NCI-H2171 treated with DMSO at 0.1 percent for 48 hours (cell line): ENCODE results near the gene PIP4K2A.

ENCODE experiments used
- DNase-seq: peaks from one replicate; lab custom pipeline; 2025; lab: John Stamatoyannopoulos, UW

The PIP4K2A gene

DNA sequence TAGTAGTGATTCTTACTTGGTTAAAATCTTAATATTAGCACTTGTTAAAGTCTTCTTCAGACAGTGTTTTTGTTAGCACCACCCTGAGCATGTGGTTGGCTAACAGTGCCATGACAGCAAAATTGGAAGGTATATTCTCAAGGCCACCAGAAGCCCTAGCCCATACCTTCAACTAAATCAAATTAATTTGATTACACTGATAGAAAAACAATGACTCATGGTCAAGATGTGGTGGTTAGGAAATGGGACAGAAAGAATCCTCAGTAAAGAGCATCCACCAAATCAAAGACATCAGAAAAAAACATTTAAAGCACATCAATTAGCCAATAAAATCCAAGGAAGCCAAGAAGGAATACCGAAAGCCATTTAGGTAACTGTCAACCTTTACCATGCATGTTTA lies 75.5 kb downstream of the PIP4K2A start:
- no peak for DNase-seq

DNA sequence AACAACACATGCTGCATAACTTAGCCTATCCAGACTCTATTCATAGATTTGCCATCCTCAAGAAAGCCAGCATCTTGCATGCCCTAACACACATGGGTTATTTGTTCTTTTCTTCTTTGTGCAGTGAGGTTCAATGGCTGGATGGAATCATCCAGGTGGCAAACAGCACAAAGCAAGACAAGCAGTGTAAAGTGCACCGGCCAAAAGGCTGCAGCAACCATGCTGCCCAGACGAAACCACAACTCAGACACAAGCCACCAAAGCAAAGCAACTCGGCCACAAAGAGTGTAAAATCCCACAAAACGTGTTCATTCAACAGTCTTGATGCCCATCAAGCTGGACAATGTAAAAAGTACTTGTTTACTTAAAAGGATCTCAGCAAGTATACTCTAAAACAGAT lies 76.9 kb downstream of the PIP4K2A start:
- DNase-seq = no peak

DNA sequence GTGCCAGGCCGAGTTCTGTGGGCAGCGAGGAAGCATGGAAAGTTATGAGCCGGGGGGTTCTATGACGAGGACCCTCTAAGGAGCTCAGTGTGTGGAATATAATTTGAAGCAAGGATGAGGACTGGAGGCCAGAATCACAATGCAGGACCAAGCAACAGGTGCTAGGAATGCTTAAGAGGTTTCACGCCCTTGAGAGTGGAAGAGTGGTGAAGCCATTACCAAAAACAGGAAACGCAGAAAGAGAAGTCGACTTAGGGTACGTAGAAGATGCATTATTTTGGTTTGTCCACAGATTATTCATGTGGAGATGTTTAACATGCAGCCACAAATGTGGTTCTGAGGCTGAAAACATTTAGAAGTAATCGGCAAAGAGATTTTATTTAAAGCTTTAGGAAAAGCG lies 78.7 kb downstream of the PIP4K2A start:
- DNase-seq = no peak

DNA sequence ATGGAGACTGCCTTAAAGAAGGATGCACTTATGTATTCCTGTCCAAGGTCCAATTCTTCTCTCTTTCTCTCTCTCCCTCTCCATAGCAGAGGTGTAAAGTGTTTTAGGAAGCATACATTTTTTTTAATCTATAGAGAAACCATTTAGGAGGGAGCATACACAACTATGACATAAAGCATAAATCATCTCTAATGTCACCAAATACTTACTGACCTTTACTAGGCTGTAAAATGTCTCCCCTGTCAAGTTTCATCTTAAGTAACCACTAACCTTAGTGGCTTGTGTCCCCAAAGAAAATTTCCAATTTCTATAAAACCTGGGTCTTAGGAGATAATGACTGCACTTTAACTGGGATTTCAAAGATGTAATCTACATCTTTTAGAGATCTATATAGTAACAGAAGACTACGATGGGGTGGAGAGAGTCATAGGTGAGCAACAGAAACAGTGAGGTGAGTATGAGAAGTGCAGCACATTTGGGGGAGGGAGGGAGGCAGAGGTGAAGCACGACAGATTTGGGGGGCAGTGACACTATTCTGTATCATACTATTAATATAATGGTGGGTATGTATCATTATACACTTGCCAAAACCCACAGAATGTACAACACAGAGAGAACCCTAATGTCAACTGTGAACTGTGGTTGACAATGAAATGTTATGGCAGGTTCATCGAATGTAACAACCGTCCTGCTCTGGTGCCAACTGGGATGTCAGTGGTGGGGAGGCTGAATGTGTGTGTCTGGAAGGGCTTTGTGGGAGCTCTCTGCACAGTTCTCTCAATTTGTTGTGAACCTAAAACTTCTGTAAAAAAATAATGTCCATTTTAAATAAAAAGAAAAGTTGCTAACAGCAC lies 79.5 kb downstream of the PIP4K2A start:
- DNase-seq = no peak

- no peak for DNase-seq
These were observed 80.3 kb downstream of the PIP4K2A start for GRCh38 chr10:22634093-22634492.

DNA sequence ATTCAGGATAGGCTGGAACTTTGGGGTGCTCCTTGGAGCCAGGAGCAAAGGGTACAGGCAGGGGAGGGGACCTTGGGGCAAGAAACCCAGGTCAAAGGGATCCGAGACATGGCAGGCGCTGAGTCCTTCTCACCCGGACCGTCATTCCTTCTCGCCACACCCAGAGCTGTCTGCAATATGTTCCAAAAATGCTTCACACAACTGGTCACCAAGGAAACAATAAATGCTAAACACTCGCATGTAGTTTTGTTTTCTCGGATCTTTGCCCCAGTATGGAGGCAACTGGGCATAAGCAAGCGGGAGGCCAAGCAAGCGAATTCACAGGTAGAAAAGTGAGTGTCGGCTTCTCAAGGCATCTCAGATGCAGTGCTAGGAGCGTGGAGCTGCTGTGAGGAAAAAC lies 80.8 kb downstream of the PIP4K2A start:
- DNase-seq = no peak

- no peak for DNase-seq
These were observed 81.3 kb downstream of the PIP4K2A start for GRCh38 chr10:22633106-22633505.

DNA sequence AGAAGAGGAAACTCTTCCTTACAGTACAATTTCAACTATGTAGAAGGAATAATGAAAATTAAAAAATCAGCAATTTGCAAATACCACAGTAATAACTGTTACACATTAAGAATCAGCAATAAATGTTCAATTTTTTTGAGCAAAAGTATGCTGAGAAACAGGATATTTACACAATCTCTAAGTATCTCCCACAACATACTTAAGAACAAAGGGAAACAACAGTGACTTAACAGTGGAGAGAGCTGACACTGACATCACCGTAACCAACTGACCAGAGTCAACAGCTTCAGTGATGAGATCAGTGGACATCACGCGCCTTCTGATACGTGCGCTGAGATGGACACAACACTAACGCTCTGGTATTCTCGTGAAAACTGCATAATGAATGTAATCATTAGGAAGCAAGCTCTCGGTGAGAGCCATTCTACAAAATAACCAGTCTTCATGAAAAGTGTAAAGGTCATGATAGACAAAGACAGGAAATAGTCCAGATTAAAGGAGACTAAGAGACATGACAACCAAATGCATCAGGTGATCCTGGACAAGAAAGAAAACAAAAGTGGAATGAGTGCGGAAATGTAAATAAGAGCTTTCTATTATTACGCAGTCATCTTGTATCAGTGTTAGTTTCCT lies 82.6 kb downstream of the PIP4K2A start:
- DNase-seq = no peak

DNA sequence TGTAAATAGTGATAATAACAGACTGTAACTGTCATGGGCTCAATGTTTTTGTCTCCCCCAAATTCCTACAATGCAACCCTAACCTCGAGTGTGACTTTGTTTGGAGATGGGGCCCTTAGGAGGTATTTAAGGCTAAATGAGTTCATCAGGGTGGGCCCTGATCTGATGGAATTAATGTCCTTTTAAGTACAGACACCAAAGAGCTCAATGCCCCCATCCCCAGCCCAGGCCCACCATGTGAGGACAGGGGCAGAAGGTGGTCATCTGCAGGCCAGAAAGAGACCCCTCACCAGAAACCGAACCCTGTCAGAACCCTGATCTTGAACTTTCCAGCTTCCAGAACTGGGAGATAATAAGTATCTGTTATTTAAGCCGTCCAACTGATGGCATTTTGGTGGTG lies 83.2 kb downstream of the PIP4K2A start:
- DNase-seq = no peak

DNA sequence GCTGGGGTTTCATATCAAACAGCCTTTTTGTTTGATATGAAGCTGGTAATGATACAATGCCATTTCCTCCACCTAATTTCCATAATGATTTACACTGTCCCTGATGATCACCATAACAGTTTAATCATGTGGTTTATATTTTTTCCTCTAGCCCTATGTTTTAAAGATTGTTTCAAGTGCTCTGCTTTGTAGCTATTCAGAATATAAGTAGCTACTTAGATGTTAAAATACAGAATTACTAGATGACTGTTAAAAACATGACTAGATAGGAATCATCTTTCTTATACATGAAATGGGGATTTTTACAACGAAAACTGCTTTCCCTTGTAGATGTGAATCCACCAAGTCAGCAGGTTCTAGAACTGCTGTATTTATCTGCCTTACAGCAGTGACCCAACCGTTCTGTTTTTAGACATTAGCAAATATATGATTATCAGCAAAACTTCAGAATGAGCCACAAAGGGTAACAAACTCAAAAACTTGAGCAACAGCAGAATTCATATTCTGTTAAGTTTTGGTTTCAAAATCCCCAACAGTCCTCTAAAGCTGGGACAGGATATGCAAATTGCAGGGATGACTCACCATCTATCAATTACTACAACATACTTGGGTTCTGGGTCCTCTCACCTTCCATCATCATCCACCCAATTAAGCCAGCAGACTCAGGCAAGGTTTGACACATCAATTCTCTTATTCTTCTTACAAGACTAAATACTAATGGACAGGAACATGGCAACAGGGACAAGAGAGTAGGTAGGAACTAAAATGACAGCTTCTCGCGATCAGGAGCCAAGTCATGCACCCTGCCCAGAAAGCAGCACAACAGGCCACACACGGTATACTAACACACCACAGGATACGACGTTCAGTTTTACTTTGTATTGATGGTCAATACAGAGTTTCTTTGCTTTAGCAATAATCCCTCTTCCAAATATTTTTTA lies 83.9 kb downstream of the PIP4K2A start:
- DNase-seq = no peak

DNA sequence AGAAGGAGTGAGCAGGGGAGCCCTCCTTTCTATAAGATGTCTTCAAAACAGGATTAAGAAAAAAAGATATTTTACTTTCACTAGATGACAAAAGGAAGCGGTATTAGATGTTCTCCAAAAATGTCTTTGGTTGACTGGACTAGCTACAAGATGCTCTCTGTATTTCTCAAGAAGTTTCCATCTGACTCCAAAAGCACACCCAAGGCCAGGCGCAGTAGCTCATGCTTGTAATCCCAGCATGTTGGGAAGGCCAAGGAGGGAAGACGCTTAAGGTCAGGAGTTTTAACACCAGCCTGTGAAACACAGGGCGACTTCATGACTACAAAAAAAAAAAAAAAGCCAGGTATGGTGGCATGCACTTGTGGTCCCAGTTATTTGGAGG lies 84.5 kb downstream of the PIP4K2A start:
- DNase-seq = no peak

- no peak for DNase-seq
These were observed 85.3 kb downstream of the PIP4K2A start for GRCh38 chr10:22629126-22629525.

DNA sequence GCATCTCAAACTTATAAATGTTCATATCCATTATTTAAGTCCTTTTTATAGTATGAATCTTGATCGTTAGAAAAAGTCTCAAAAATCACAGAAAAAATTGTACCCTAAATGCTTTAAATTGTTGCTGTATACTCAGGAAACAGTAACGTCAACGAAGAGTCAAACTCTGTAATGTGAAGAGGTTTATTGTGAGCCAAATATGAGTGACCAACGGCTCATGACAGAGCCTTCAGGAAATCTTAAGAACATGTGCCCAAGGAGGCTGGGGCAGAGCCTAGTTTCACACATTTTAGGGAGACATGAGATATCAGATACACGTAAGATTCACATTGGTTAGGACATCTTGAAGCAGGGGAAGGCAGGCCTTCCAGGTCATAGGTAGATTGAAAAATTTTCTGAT lies 86.1 kb downstream of the PIP4K2A start:
- no peak for DNase-seq

GRCh38 chr10:22626784-22627183 lies 87.6 kb downstream of the PIP4K2A start:
- DNase-seq = no peak

DNA sequence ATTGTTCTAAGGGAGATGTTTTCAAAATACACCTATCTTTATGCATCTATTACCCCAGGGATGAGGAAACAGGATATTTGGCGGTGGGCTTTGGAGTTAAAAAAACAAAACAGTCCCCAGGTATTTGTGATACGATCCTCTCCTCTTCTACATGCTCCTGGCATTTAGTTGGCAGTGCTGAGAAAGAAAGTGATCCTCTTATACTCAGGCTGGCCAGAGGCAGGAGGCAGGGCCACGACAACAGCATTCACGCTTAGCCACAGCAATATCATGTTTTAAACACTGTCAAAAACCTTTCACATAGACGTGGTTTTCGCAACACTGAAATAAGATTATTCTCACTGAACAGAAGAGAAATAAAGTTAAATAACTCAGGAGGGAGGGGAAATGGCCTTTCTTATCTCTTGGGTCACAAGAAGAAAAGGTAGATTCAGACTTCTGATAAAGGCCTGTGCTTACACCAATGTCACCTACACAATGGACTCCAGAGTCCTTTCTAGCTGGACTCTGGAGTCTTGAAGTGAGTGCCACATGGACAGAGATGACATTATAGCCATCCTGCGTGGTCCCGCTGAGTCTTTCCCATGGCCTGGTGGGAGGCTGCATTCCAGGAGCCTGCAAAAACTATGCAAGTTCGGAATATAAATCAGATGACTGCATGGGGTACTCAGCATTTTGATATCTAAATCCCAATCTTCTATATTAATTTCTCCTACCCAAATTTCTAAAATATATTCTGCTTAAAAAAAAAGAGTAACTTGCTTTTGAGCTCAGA lies 88.7 kb downstream of the PIP4K2A start:
- DNase-seq = peak; percentile 29

DNA sequence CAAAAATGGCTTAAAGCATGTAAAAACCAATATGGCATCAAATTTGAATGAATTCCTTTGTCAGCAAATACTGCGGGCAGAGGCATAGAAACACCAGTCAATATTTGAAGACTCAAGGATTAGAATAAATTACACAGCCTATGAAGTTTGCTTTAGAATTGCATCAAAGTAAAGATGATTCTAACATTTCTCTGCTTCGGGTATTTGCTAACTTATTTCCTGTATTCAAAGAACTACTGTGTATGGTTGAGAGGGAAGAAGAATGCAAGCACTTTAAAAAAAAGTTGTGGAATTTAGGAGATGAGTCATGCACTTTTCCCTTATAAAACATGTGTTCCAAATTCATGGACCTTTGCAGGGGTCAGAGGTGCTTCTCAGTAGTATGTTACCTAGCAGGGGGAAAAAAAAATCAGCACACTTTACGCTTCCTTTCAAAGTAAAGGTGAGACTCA lies 90.1 kb downstream of the PIP4K2A start:
- DNase-seq = no peak

DNA sequence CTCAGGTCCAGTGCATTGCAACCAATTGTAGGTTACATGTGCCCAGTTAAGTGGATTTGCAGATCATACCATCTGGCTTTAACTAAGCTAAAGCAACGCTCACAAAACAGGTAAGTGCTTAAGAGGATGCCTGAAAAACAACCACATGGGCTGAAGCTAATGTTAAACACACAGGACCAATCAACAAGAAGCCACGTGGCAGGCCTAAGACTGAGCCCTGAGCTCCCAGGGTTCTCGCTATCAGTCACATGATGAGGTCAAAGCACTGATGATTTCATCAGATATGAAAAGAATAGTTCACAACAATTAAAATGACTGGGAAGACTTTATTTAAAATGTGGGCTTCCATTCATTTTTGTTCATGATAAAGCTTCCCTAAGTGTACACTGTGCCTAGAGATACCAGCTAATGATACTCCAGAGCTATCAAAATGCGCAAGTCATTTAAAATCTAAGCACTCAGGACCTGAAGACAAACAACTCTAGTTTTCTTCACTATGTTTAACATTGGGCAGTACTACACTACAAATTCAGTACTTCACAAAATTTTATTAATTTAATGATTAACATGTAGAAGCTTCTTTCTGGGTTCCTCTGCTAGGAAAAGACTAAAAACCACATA lies 90.6 kb downstream of the PIP4K2A start:
- DNase-seq = no peak

DNA sequence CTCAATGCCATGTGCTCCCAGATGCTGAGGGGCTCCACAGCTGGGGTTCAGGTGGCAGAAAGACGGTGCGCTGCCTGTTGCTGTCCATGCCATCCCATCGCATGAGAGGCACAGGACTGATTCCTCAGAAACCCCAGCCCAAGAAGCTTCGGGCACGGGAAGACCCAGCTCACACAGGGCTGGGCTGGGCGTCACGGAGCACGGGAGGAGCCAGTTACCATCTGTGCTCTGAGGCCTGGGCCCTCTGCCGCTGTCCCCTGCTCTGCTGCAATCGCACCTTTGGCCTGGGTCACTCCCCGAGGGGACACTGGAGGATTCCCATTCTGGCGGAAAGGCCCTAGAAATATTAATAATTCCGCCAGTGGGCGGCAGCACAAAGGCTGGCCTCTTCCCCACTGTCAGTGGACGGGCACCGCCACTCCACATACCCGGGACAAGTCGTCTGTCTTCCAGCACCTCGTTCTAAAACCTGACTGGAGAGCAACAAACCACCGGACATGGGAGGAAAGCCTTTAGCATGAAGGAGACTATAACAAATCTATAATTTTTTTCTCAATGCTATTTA lies 92.1 kb downstream of the PIP4K2A start:
- no peak for DNase-seq

- no peak for DNase-seq
These were observed 92.7 kb downstream of the PIP4K2A start for GRCh38 chr10:22621726-22622125.

DNA sequence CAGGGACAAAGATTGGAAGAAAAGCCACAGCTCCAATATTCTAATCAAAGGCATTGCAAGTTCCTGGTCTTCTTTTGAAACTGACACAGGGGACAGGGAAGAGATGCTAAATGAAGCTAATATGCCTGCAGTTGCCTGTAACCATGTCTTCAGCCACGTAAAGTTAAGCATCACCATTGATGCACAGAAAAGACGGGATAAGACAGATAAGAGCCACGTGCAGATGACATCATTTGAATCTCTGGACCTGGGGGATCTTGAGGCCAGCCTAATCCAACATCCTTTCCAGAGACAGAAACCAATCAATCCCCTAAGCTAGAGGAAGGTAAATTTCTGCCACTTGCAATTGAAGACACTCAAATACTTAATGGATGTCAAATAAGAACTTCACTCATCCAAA lies 93.4 kb downstream of the PIP4K2A start:
- no peak for DNase-seq
